LNCaP clone FGC (cell line): ENCODE measurements around the gene ENPP6.

Experiments used
- DNase-seq: peaks from one replicate; pipeline ENCODE4 v3.0.0-alpha.2; 2011; ENCODE audit warnings: low read depth
- H3K4me3 ChIP-seq: 2 replicates; pipeline ENCODE4 v1.5.1; 2011; ENCODE audit warnings: mild to moderate bottlenecking, low read depth, low read length, control low read depth
- CTCF ChIP-seq: IDR thresholded peaks from 2 replicates; pipeline ENCODE4 v1.5.1; 2012; ENCODE audit warnings: mild to moderate bottlenecking; ENCODE audit not compliant: control insufficient read depth, insufficient read depth; ENCODE audit errors: extremely low read depth

ENPP6 gene

DNA sequence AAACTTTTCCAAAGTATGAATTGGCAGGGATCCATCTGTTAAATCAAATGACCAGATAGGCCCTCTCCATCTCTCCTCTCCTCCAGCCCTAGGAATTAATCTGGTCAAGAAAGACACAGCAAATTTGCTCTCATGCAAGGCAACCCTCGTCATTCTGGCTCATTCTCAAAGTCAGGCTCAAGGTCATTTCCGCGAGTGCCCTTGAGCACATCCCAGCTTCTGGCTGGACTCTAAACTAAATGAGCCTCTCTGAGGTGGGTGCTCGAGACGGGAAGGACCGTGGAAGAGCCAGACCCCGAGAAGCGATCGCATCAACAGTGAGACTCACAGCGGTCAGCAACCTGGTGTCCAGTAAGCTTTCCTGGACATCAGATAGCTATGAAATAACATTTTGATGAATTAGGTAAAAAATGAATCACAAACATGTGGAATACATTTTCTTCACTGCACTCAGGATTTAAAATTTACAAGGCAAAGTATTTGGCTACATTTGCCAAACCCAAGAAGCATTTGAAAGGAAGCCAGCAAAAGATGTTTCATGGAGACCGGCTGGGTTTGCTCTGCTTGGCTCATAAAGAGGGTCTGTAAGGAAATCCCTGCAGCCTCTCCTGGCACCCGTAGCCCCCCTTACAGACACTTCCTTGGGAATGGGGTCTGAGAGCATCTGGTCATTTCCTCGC, 121.0 kb downstream of the ENPP6 start:
- no peak overlapping the region for H3K4me3 ChIP-seq
- DNase-seq = no peak
- TF ChIP-seq CTCF = no peak

- DNase-seq = no peak
- H3K4me3 ChIP-seq = no peak overlapping the region
These were observed 123.0 kb downstream of the ENPP6 start for GRCh38 chr4:184094532-184095159.

GRCh38 chr4:184091986-184092385, 125.7 kb downstream of the ENPP6 start:
- H3K4me3 ChIP-seq = no peak overlapping the region
- DNase-seq = no peak
- no peak for TF ChIP-seq CTCF

More at GRCh38 chr4:184094532-184095159, 123.0 kb downstream of the ENPP6 start:
- no peak for TF ChIP-seq CTCF

DNA sequence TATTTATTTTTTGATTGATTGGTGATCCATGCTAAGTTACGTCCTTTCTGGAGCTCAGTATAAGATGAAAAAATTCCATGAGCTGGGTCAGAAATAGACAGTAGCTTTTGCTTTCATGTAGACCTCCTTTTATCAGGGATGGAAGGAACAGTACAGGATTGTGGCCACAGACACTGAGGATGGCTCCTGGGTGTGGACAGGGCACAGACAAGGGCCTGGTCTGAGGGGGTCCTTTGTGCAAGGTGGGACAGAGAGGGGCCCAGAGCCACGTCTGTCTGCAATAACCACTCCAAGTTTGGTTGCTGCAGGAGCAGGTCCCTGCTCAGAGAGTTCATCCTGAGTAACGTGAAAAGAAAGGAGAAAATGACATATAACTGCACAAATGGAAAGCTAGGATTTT, 127.1 kb downstream of the ENPP6 start:
- no peak for TF ChIP-seq CTCF
- no peak overlapping the region for H3K4me3 ChIP-seq
- no peak for DNase-seq

DNA sequence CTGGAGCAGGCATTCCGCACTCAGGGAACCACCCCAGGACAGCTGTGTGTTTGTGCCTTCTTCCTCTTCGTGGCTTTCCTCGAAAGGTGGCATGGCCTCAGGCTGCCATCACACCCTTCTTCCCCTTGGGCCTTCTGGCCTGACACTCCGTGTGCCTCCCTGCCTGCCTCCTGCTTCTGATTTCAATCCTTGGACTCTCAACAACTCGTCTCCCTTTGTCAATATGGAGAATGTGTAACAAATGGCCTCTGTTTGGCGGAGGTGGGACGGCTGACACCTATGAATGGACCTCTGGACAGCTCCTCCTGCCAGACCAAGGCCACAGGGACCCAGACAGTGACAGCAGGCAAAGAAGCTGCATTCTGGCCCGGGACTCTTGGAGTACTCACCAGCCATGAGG, 137.0 kb downstream of the ENPP6 start:
- H3K4me3 ChIP-seq = no peak overlapping the region
- DNase-seq = no peak
- TF ChIP-seq CTCF = no peak

DNA sequence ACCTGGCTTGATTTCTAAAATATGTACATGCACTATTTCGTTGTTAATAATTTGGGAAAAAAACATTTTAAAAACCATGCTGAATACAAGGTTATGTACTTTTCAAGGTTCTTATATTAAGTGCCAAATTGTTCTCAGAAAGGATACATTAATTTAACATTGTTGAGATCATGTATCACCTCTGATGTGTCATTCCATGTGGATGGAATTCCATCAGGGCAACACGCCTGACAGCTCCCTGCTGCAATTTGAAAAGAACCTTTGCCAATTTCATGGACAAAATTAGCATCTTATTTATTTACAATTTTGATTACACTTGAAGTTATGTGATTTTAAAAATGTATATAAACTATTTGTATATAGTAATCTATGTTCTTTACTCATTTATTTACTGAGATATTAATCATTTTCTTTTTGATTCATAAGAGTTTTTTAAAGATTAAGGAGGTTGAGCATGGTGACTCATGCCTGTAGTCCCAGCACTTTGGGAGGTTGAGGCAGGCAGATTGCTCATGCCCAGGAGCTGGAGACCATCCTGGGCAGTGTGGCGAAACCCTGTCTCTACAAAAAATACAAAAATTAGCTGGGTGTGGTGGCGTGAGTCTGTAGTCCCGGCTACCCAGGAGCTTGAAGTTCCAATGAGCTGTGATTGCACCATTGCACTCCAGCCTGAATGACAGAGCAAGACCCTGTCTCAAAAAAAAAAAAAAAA, 142.8 kb downstream of the ENPP6 start:
- no peak overlapping the region for H3K4me3 ChIP-seq
- no peak for TF ChIP-seq CTCF
- DNase-seq = no peak
